GM18909 (cell line): ENCODE results near the gene LRP10.

Experiments
- ATAC-seq: cut with Tn5 transposase; IDR thresholded peaks from one replicate; pipeline ENCODE4 v1.9.1; 2021; ENCODE audit warnings: mild to moderate bottlenecking; ENCODE audit not compliant: unreplicated experiment, poor library complexity

Gene LRP10

GRCh38 chr14:22871224-22872032, at the start of gene LRP10:
Gene LRP10, plus strand, starts transcription at chr14:22871740. Its CDS starts 564 bp downstream, at chr14:22872304.
- peak; percentile 79 for ATAC-seq

- no peak for ATAC-seq
Measured at GRCh38 chr14:22822016-22822570, 49.4 kb upstream of the LRP10 start.

GRCh38 chr14:22822571-22823098, 48.9 kb upstream of the LRP10 start:
- peak; percentile 59 for ATAC-seq

GRCh38 chr14:22824711-22825359, 46.7 kb upstream of the LRP10 start:
- no peak for ATAC-seq

GRCh38 chr14:22829076-22829660, 42.4 kb upstream of the LRP10 start:
- peak; percentile 11 for ATAC-seq

- ATAC-seq = peak; percentile 89
Measured at GRCh38 chr14:22829661-22830442, 41.7 kb upstream of the LRP10 start, which contains the start of gene MRPL52. Gene MRPL52, plus strand, starts transcription at chr14:22829887. Its CDS starts 26 bp downstream, at chr14:22829913.

- no peak for ATAC-seq
Measured at GRCh38 chr14:22830443-22831010, 41.0 kb upstream of the LRP10 start.

- no peak for ATAC-seq
Measured at GRCh38 chr14:22835505-22835904, 36.0 kb upstream of the LRP10 start.

- ATAC-seq = no peak
Measured at GRCh38 chr14:22836301-22837113, 35.0 kb upstream of the LRP10 start, which contains the start of gene MMP14. Gene MMP14, plus strand, starts transcription at chr14:22836585. Its CDS starts 233 bp downstream, at chr14:22836818.

GRCh38 chr14:22837114-22837749, 34.3 kb upstream of the LRP10 start:
- ATAC-seq = no peak

- ATAC-seq = no peak
Measured at GRCh38 chr14:22837750-22838538, 33.6 kb upstream of the LRP10 start.

- no peak for ATAC-seq
Measured at GRCh38 chr14:22838631-22839041, 32.9 kb upstream of the LRP10 start.

- no peak for ATAC-seq
Measured at GRCh38 chr14:22839159-22839779, 32.3 kb upstream of the LRP10 start.

- ATAC-seq = no peak
Measured at GRCh38 chr14:22841311-22841710, 30.2 kb upstream of the LRP10 start.

- ATAC-seq = no peak
Measured at GRCh38 chr14:22841769-22842168, 29.8 kb upstream of the LRP10 start.

- no peak for ATAC-seq
Measured at GRCh38 chr14:22842211-22843122, 29.1 kb upstream of the LRP10 start.
